Neuronal stem cell (in vitro differentiated cells): ENCODE results near the gene AREL1.

ENCODE experiments used
- DNase-seq: peaks from one replicate; pipeline ENCODE4 v3.0.0-alpha.2; 2013; ENCODE audit warnings: low spot score
- H2AFZ ChIP-seq: one replicate; pipeline ENCODE4 v1.6.1; 2013; ENCODE audit warnings: mild to moderate bottlenecking, low read length, inconsistent platforms
- H2AK5ac ChIP-seq: 2 replicates; pipeline ENCODE4 v1.6.1; 2013; ENCODE audit warnings: low read depth, mild to moderate bottlenecking, inconsistent platforms, low read length, moderate library complexity, mixed read lengths
- H2BK120ac ChIP-seq: 2 replicates; pipeline ENCODE4 v1.6.1; 2013; ENCODE audit warnings: low read depth, mild to moderate bottlenecking, inconsistent platforms, low read length, moderate library complexity, mixed read lengths
- H2BK12ac ChIP-seq: one replicate; pipeline ENCODE4 v1.6.1; 2013; ENCODE audit warnings: low read length, inconsistent platforms
- H2BK15ac ChIP-seq: 2 replicates; pipeline ENCODE4 v1.6.1; 2013; ENCODE audit warnings: mild to moderate bottlenecking, low read length, inconsistent platforms, mixed read lengths
- H2BK5ac ChIP-seq: one replicate; pipeline ENCODE4 v1.6.1; 2013; ENCODE audit warnings: inconsistent platforms, mild to moderate bottlenecking, low read length, moderate library complexity
- H3K14ac ChIP-seq: one replicate; pipeline ENCODE4 v1.6.1; 2013; ENCODE audit warnings: low read length, inconsistent platforms
- H3K18ac ChIP-seq: 2 replicates; pipeline ENCODE4 v1.6.1; 2013; ENCODE audit warnings: low read length, inconsistent platforms
- H3K23ac ChIP-seq: 2 replicates; pipeline ENCODE4 v1.6.1; 2013; ENCODE audit warnings: low read depth, mild to moderate bottlenecking, mixed read lengths, low read length, inconsistent platforms; ENCODE audit not compliant: poor library complexity
- H3K27ac ChIP-seq: replicated peaks from 3 replicates; pipeline ENCODE4 v1.5.1; 2013; ENCODE audit warnings: low read length, inconsistent platforms
- H3K27me3 ChIP-seq, 3 experiments: 2 replicates each; pipeline ENCODE4 v1.6.1; 2013; ENCODE audit warnings: low read length in 3 of 3, mild to moderate bottlenecking in 2 of 3, inconsistent platforms in 1 of 3, low read depth in 1 of 3, mixed read lengths in 1 of 3, moderate library complexity in 1 of 3; ENCODE audit not compliant: control insufficient read depth in 3 of 3, insufficient read depth in 3 of 3
- H3K36me3 ChIP-seq, 2 donors: replicated peaks in 1 of 2; 2 replicates each; pipeline ENCODE4 v1.6.1; 2013; ENCODE audit warnings: low read length in 2 of 2; ENCODE audit not compliant: control insufficient read depth in 2 of 2, insufficient read depth in 2 of 2
- H3K4ac ChIP-seq: 2 replicates; pipeline ENCODE4 v1.6.1; 2013; ENCODE audit warnings: inconsistent platforms, mild to moderate bottlenecking, low read length, moderate library complexity
- H3K4me1 ChIP-seq, 2 donors: 1 replicate in 1 of 2; 2 replicates in 1 of 2; pipeline ENCODE4 v1.6.1; 2013; ENCODE audit warnings: low read length in 2 of 2, low read depth in 1 of 2; ENCODE audit not compliant: control insufficient read depth in 2 of 2, insufficient read depth in 1 of 2
- H3K4me2 ChIP-seq: one replicate; pipeline ENCODE4 v1.6.1; 2013; ENCODE audit warnings: mild to moderate bottlenecking, low read length, inconsistent platforms; ENCODE audit not compliant: insufficient read depth, poor library complexity, severe bottlenecking
- H3K4me3 ChIP-seq, 2 donors: 2 replicates each; pipeline ENCODE4 v1.5.1; 2013; ENCODE audit warnings: low read length in 2 of 2, mild to moderate bottlenecking in 2 of 2, inconsistent platforms in 1 of 2, moderate library complexity in 1 of 2
- H3K79me1 ChIP-seq: one replicate; pipeline ENCODE4 v1.6.1; 2013; ENCODE audit warnings: low read depth, mild to moderate bottlenecking, inconsistent platforms, low read length, moderate library complexity
- H3K9ac ChIP-seq: one replicate; pipeline ENCODE4 v1.6.1; 2013; ENCODE audit warnings: mild to moderate bottlenecking, low read depth, low read length, inconsistent platforms; ENCODE audit not compliant: poor library complexity
- H3K9me3 ChIP-seq, 2 donors: replicated peaks in 1 of 2; 2 replicates each; pipeline versions ENCODE3 to v1.6.1; 2013; ENCODE audit warnings: low read length in 2 of 2, mild to moderate bottlenecking in 2 of 2, inconsistent platforms in 1 of 2, low read depth in 1 of 2, mixed read lengths in 1 of 2, moderate library complexity in 1 of 2; ENCODE audit not compliant: control insufficient read depth in 2 of 2, insufficient read depth in 1 of 2
- H4K8ac ChIP-seq: one replicate; pipeline ENCODE4 v1.6.1; 2013; ENCODE audit warnings: low read depth, mild to moderate bottlenecking, inconsistent platforms, low read length, moderate library complexity
- H4K91ac ChIP-seq: one replicate; pipeline ENCODE4 v1.6.1; 2013; ENCODE audit warnings: low read length, low read depth, mild to moderate bottlenecking, inconsistent platforms; ENCODE audit not compliant: poor library complexity
- WGBS, 2 donors: extraction: QIAGEN DNeasy Blood & Tissue Kit; methylation state at CpG; one replicate each; pipeline ENCODE4 v1.1.7; 2013; ENCODE audit warnings: missing lambda C conversion rate in 2 of 2, mixed read lengths in 1 of 2; ENCODE audit not compliant: insufficient read length in 2 of 2, insufficient replicate concordance in 1 of 2; ENCODE audit errors: extremely low coverage in 2 of 2; 5-methylcytosine and 5-hydroxymethylcytosine counted together

AREL1 gene

DNA sequence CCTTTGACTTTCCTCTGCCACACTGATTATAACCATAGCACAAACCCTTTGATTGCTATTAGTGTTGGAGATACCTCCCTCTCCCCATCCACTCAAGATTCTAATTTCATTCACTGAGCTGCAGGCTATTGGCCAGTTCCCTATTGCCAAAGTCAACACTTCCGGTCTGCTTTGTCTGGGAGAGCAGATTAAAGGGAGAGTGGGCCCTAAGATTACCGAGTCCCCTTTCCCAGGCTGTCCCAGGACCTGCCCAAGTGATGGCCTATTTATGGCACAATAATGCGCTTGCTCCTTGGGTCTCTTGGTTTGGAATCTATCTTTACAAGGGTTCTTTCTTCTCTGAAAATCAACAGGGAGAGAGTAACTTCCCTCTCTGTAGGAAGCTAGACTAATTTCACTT, 57.9 kb downstream of the AREL1 start:
- H3K9ac ChIP-seq = no peak overlapping the region
- H4K91ac ChIP-seq = no peak overlapping the region
- H2AFZ ChIP-seq = no peak overlapping the region
- H3K14ac ChIP-seq = no peak overlapping the region
- H2AK5ac ChIP-seq = no peak overlapping the region
- H3K79me1 ChIP-seq = no peaks in the 10 kb centered on the region
- no peaks in the 10 kb centered on the region for H3K9me3 ChIP-seq
- DNase-seq = no peak
- H3K23ac ChIP-seq = no peak overlapping the region
- no peak overlapping the region for H2BK15ac ChIP-seq
- H2BK120ac ChIP-seq = no peak overlapping the region
- no peaks in the 10 kb centered on the region for H3K27me3 ChIP-seq
- H3K36me3 ChIP-seq = peaks cover 0 to 30% of the 10 kb centered on the region in 2 donors
- H3K4me2 ChIP-seq = no peak overlapping the region
- H2BK12ac ChIP-seq = no peak overlapping the region
- no CpG with 5 or more reads among the region's 3 CpGs for WGBS, 2 donors
- no peak overlapping the region for H3K27ac ChIP-seq
- no peak overlapping the region for H2BK5ac ChIP-seq
- no peak overlapping the region for H3K4ac ChIP-seq
- no peak overlapping the region for H3K4me3 ChIP-seq
- no peak overlapping the region for H4K8ac ChIP-seq
- no peak overlapping the region for H3K18ac ChIP-seq
- H3K4me1 ChIP-seq = no peaks in the 10 kb centered on the region

DNA sequence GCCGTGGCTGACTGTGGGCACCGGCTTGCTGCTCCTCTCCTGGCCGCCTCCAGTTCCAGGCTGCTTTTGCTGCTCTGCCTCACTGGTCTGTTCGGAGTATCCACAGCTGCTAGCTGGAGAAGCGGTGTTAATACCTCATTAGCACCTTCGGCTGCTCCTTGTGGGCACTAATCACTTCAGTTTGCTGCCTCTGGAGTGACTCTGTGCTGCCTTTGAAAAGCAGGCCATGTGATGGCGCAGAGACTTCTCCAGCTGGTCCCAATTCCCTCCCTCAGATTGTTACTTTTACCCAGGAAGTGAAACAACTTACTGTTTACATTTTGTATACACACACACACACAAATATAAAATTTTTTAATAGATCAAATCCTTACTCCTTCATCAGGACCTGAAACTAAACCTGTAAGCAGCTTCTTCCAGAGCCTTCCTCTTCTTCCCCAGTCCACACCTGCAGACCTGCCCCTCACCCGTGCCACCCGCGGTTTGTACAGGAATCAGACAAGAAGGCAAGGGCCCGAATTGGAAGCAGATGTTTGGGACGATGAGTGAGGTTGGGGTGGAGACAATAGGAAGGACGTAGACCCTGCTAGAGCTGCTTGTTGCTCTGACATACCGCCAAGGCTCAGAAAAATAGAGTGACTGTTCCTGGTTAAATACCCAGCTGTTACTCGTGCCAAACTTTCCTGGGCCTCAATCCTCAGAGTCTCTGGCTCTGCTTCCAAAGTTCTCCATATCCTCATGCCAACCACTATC, 59.3 kb downstream of the AREL1 start:
- H3K36me3 ChIP-seq = peaks cover 0 to 21% of the 10 kb centered on the region in 2 donors
- no peaks in the 10 kb centered on the region for H3K4me1 ChIP-seq
- peak overlapping the region; percentile 39 for H3K18ac ChIP-seq
- no peaks in the 10 kb centered on the region for H3K9me3 ChIP-seq
- no peak overlapping the region for H4K8ac ChIP-seq
- H3K9ac ChIP-seq = no peak overlapping the region
- H3K4me2 ChIP-seq = no peak overlapping the region
- no peak overlapping the region for H3K27ac ChIP-seq
- DNase-seq = no peak
- no peak overlapping the region for H2BK15ac ChIP-seq
- H2BK12ac ChIP-seq = no peak overlapping the region
- no CpG with 5 or more reads among the region's 15 CpGs for WGBS, 2 donors
- no peak overlapping the region for H2BK5ac ChIP-seq
- H4K91ac ChIP-seq = no peak overlapping the region
- H3K4ac ChIP-seq = no peak overlapping the region
- H3K14ac ChIP-seq = no peak overlapping the region
- no peak overlapping the region for H3K4me3 ChIP-seq
- H3K23ac ChIP-seq = no peak overlapping the region
- H3K27me3 ChIP-seq = no peaks in the 10 kb centered on the region
- no peak overlapping the region for H2AFZ ChIP-seq
- no peak overlapping the region for H2BK120ac ChIP-seq
- no peaks in the 10 kb centered on the region for H3K79me1 ChIP-seq
- no peak overlapping the region for H2AK5ac ChIP-seq

GRCh38 chr14:74652541-74652940, 60.3 kb downstream of the AREL1 start:
- no peak overlapping the region for H3K4me2 ChIP-seq
- no CpG with 5 or more reads among the region's 4 CpGs for WGBS, 2 donors
- no peak overlapping the region for H3K4ac ChIP-seq
- no peak for DNase-seq
- no peak overlapping the region for H2BK12ac ChIP-seq
- H3K36me3 ChIP-seq = peaks cover 0 to 11% of the 10 kb centered on the region in 2 donors
- H2BK120ac ChIP-seq = no peak overlapping the region
- H4K8ac ChIP-seq = no peak overlapping the region
- H3K23ac ChIP-seq = no peak overlapping the region
- H3K79me1 ChIP-seq = no peaks in the 10 kb centered on the region
- H2AK5ac ChIP-seq = no peak overlapping the region
- H3K18ac ChIP-seq = no peak overlapping the region
- H3K9ac ChIP-seq = no peak overlapping the region
- H3K9me3 ChIP-seq = no peaks in the 10 kb centered on the region
- H3K27ac ChIP-seq = no peak overlapping the region
- no peak overlapping the region for H3K14ac ChIP-seq
- peaks cover 4% of the 10 kb centered on the region in 2 donors for H3K4me1 ChIP-seq
- H3K4me3 ChIP-seq = no peak overlapping the region
- no peak overlapping the region for H2BK5ac ChIP-seq
- H4K91ac ChIP-seq = no peak overlapping the region
- no peaks in the 10 kb centered on the region for H3K27me3 ChIP-seq
- no peak overlapping the region for H2BK15ac ChIP-seq
- no peak overlapping the region for H2AFZ ChIP-seq

GRCh38 chr14:74650927-74651686, 61.8 kb downstream of the AREL1 start:
- H2AFZ ChIP-seq = no peak overlapping the region
- H4K8ac ChIP-seq = no peak overlapping the region
- H3K9me3 ChIP-seq = no peaks in the 10 kb centered on the region
- no peak overlapping the region for H3K4me2 ChIP-seq
- H3K4me1 ChIP-seq = peaks cover 4% of the 10 kb centered on the region in 2 donors
- H3K36me3 ChIP-seq = peaks cover 0 to 4% of the 10 kb centered on the region in 2 donors
- DNase-seq = no peak
- H2BK120ac ChIP-seq = no peak overlapping the region
- no peak overlapping the region for H2AK5ac ChIP-seq
- H3K27ac ChIP-seq = no peak overlapping the region
- H2BK15ac ChIP-seq = no peak overlapping the region
- no peak overlapping the region for H3K9ac ChIP-seq
- no peak overlapping the region for H4K91ac ChIP-seq
- no CpG with 5 or more reads among the region's 1 CpG for WGBS, 2 donors
- H3K4me3 ChIP-seq = no peak overlapping the region
- H3K23ac ChIP-seq = no peak overlapping the region
- H3K14ac ChIP-seq = no peak overlapping the region
- no peak overlapping the region for H2BK5ac ChIP-seq
- H2BK12ac ChIP-seq = no peak overlapping the region
- no peak overlapping the region for H3K18ac ChIP-seq
- H3K79me1 ChIP-seq = no peaks in the 10 kb centered on the region
- H3K27me3 ChIP-seq = no peaks in the 10 kb centered on the region
- H3K4ac ChIP-seq = no peak overlapping the region
